ENCODE results near the gene TAS2R19.
"Not testable (repeated sequence)": the region's sequence is repeated elsewhere in the genome, so short reads cannot be mapped to it uniquely, and the experiment has no call there.

TAS2R19 gene

GRCh38 chr12:11022520-11022919 is at the start of gene TAS2R19:
Gene TAS2R19, minus strand, starts transcription at chr12:11022620. Its CDS starts 49 bp downstream, at chr12:11022571.
- DNase-seq (ENCODE audit: extremely low spot score) = no peak
- TF ChIP-seq L3MBTL2 (conservative IDR thresholded peaks at IDR 0.05) (no peak), HDGF (IDR thresholded peaks at IDR 0.05; ENCODE audit: borderline replicate concordance) (no peak), TARDBP (IDR thresholded peaks at IDR 0.05) (no peak), BHLHE40 (IDR thresholded peaks at IDR 0.05; ENCODE audit: borderline replicate concordance) (no peak), SUZ12 (IDR thresholded peaks at IDR 0.05) (no peak)
- ChIA-PET POLR2A (no interaction called here), CTCF (no interaction called here)

GRCh38 chr12:11071414-11071813 is 49.0 kb upstream of the TAS2R19 start:
- CTCF ChIA-PET = no interaction called here
- DNase-seq (ENCODE audit: extremely low spot score) = no peak
- TF ChIP-seq L3MBTL2 (conservative IDR thresholded peaks at IDR 0.05) (no peak), FOXK2 (IDR thresholded peaks at IDR 0.05) (no peak), BHLHE40 (IDR thresholded peaks at IDR 0.05; ENCODE audit: borderline replicate concordance) (no peak), SUZ12 (IDR thresholded peaks at IDR 0.05) (no peak), FOXM1 (IDR thresholded peaks at IDR 0.05; ENCODE audit: borderline replicate concordance) (no peak), ZNF384 (IDR thresholded peaks at IDR 0.05) (no peak), LEF1 (IDR thresholded peaks at IDR 0.05; ENCODE audit: borderline replicate concordance) (no peak), PKNOX1 (IDR thresholded peaks at IDR 0.05) (no peak), FOXA1 (IDR thresholded peaks at IDR 0.05) (no peak), ELF4 (IDR thresholded peaks at IDR 0.05) (no peak), SP1 (IDR thresholded peaks at IDR 0.05) (no peak), ARNT (IDR thresholded peaks at IDR 0.05) (no peak), HDGF (IDR thresholded peaks at IDR 0.05; ENCODE audit: borderline replicate concordance) (no peak), TARDBP (IDR thresholded peaks at IDR 0.05) (no peak), CTBP1 (IDR thresholded peaks at IDR 0.05; ENCODE audit: borderline replicate concordance) (no peak), NFRKB (IDR thresholded peaks at IDR 0.05) (no peak)
- POLR2A ChIA-PET = interaction anchor here (1.0 kb wide), 1 partner anchor 56 kb away, joined by 4 read pairs; no protein-coding TSS in a partner anchor

- no peak for TF ChIP-seq LEF1 (IDR thresholded peaks at IDR 0.05; ENCODE audit: borderline replicate concordance)
- no peak for TF ChIP-seq FOXA1 (IDR thresholded peaks at IDR 0.05)
- no peak for TF ChIP-seq SP1 (IDR thresholded peaks at IDR 0.05)
- no peak for TF ChIP-seq FOXM1 (IDR thresholded peaks at IDR 0.05; ENCODE audit: borderline replicate concordance)
- TF ChIP-seq CTBP1 (IDR thresholded peaks at IDR 0.05; ENCODE audit: borderline replicate concordance) = no peak
- no peak for TF ChIP-seq PKNOX1 (IDR thresholded peaks at IDR 0.05)
- TF ChIP-seq ARNT (IDR thresholded peaks at IDR 0.05) = no peak
- no peak for TF ChIP-seq NFRKB (IDR thresholded peaks at IDR 0.05)
- TF ChIP-seq FOXK2 (IDR thresholded peaks at IDR 0.05) = no peak
- no peak for TF ChIP-seq ZNF384 (IDR thresholded peaks at IDR 0.05)
- no peak for TF ChIP-seq BHLHE40 (IDR thresholded peaks at IDR 0.05; ENCODE audit: borderline replicate concordance)
- TF ChIP-seq TARDBP (IDR thresholded peaks at IDR 0.05) = no peak
- TF ChIP-seq HDGF (IDR thresholded peaks at IDR 0.05; ENCODE audit: borderline replicate concordance) = no peak
- TF ChIP-seq SUZ12 (IDR thresholded peaks at IDR 0.05) = no peak
- TF ChIP-seq L3MBTL2 (conservative IDR thresholded peaks at IDR 0.05) = no peak
- TF ChIP-seq ELF4 (IDR thresholded peaks at IDR 0.05) = no peak
- ChIA-PET POLR2A (no interaction called here), CTCF (no interaction called here)
- no peak for DNase-seq (ENCODE audit: extremely low spot score)
Observed at GRCh38 chr12:11070999-11071398, 48.6 kb upstream of the TAS2R19 start.

GRCh38 chr12:11069854-11070365 is 47.5 kb upstream of the TAS2R19 start:
- ChIA-PET CTCF (no interaction called here), POLR2A (no interaction called here)
- DNase-seq (ENCODE audit: extremely low spot score) = no peak
- no peak for TF ChIP-seq PKNOX1 (IDR thresholded peaks at IDR 0.05)

GRCh38 chr12:11067514-11067913 is 45.1 kb upstream of the TAS2R19 start:
- CTCF ChIA-PET = no interaction called here
- POLR2A ChIA-PET = no interaction called here
- DNase-seq (ENCODE audit: extremely low spot score) = no peak
- no peak for TF ChIP-seq HDGF (IDR thresholded peaks at IDR 0.05; ENCODE audit: borderline replicate concordance)
- no peak for TF ChIP-seq LEF1 (IDR thresholded peaks at IDR 0.05; ENCODE audit: borderline replicate concordance)

GRCh38 chr12:11062194-11062593 is 39.8 kb upstream of the TAS2R19 start, which contains the start of gene TAS2R46:
Gene TAS2R46, minus strand, starts transcription at chr12:11062294. Its CDS starts 0 bp downstream, at chr12:11062294.
- CTCF ChIA-PET; POLR2A ChIA-PET; DNase-seq (ENCODE audit: extremely low spot score): not testable (repeated sequence)

GRCh38 chr12:11059784-11060183 is 37.4 kb upstream of the TAS2R19 start:
- CTCF ChIA-PET = no interaction called here
- POLR2A ChIA-PET = no interaction called here

More at GRCh38 chr12:11059784-11060183, 37.4 kb upstream of the TAS2R19 start:
- DNase-seq (ENCODE audit: extremely low spot score) = no peak
- TF ChIP-seq NFRKB (IDR thresholded peaks at IDR 0.05) (no peak), HDGF (IDR thresholded peaks at IDR 0.05; ENCODE audit: borderline replicate concordance) (no peak), LEF1 (IDR thresholded peaks at IDR 0.05; ENCODE audit: borderline replicate concordance) (no peak), SUZ12 (IDR thresholded peaks at IDR 0.05) (no peak), FOXA1 (IDR thresholded peaks at IDR 0.05) (no peak), ZNF384 (IDR thresholded peaks at IDR 0.05) (no peak)
